SU-DHL-6 (cell line): ENCODE measurements around the gene PTPN14.

Experiments used
- H2AFZ ChIP-seq: fragments of 200-600 bp; sonication (generic); 2 replicates; pipeline ENCODE4 v1.6.1; 2014; ENCODE audit warnings: low read depth, mild to moderate bottlenecking, moderate library complexity, mixed read lengths, antibody characterized with exemption, low read length; ENCODE audit not compliant: severe bottlenecking
- H3F3A ChIP-seq: fragments of 200-600 bp; shearing (Covaris generic); 2 replicates; pipeline ENCODE4 v1.6.0; 2016; ENCODE audit warnings: antibody characterized with exemption, mild to moderate bottlenecking; ENCODE audit not compliant: insufficient read depth
- H3K27ac ChIP-seq: fragments of 200-600 bp; sonication (generic); 2 replicates; pipeline ENCODE4 v1.5.1; 2016; ENCODE audit warnings: low read depth, mild to moderate bottlenecking, low read length, moderate library complexity, mixed read lengths
- H3K27me3 ChIP-seq: fragments of 200-600 bp; sonication (generic), shearing (Covaris generic); 2 replicates; pipeline ENCODE4 v1.6.0; 2014; ENCODE audit warnings: mild to moderate bottlenecking, low read length
- H3K36me3 ChIP-seq: fragments of 200-600 bp; sonication (generic); 2 replicates; pipeline ENCODE4 v1.6.1; 2014; ENCODE audit warnings: mild to moderate bottlenecking, low read length, mixed read lengths
- H3K4me2 ChIP-seq: fragments of 300-600, 200-600 bp; shearing (Covaris generic), sonication (generic); 2 replicates; pipeline ENCODE4 v1.6.0; 2014; ENCODE audit warnings: low read length, low read depth, mild to moderate bottlenecking; ENCODE audit not compliant: poor library complexity, severe bottlenecking
- H3K4me3 ChIP-seq: fragments of 200-600 bp; sonication (generic); 2 replicates; pipeline ENCODE4 v1.5.1; 2014; ENCODE audit warnings: antibody characterized with exemption, low read length, mild to moderate bottlenecking, mixed read lengths; ENCODE audit not compliant: insufficient read depth, poor library complexity, severe bottlenecking
- H3K79me2 ChIP-seq: fragments of 200-600 bp; sonication (generic); 2 replicates; pipeline ENCODE4 v1.6.1; 2014; ENCODE audit warnings: mild to moderate bottlenecking, low read length, moderate library complexity; ENCODE audit not compliant: insufficient read depth
- H3K9ac ChIP-seq: fragments of 200-600 bp; sonication (generic); 2 replicates; pipeline ENCODE4 v1.7.0; 2014; ENCODE audit warnings: mild to moderate bottlenecking, low read length
- H3K9me2 ChIP-seq: fragments of 200-600 bp; sonication (generic); replicated peaks from 2 replicates; pipeline ENCODE4 v1.6.1; 2014; ENCODE audit warnings: low read length; ENCODE audit not compliant: insufficient read depth
- H3K9me3 ChIP-seq: fragments of 200-600 bp; sonication (generic); 2 replicates; pipeline ENCODE4 v1.6.1; 2014; ENCODE audit warnings: low read length, mixed read lengths; ENCODE audit not compliant: insufficient read depth
- H4K20me1 ChIP-seq: fragments of 200-600 bp; sonication (generic); 2 replicates; pipeline ENCODE4 v1.6.1; 2014; ENCODE audit warnings: low read depth, mild to moderate bottlenecking, antibody characterized with exemption, low read length, moderate library complexity, mixed read lengths
- CTCF ChIP-seq: fragments of 200-600 bp; sonication (generic); IDR thresholded peaks from one replicate; pipeline ENCODE4 v1.5.1; 2017; ENCODE audit warnings: antibody characterized with exemption, mild to moderate bottlenecking, low read length, moderate library complexity; ENCODE audit not compliant: insufficient read depth, poor library complexity, severe bottlenecking
- EZH2phosphoT487 ChIP-seq: fragments of 200-600 bp; sonication (generic), shearing (Covaris generic); conservative IDR thresholded peaks from 2 replicates; pipeline ENCODE4 v1.6.1; 2018; ENCODE audit warnings: mild to moderate bottlenecking, antibody characterized with exemption, low read length, moderate library complexity, mixed read lengths

PTPN14 gene

GRCh38 chr1:214546886-214547641, 4.3 kb downstream of the PTPN14 start:
- no peaks in the 10 kb centered on the region for H3F3A ChIP-seq
- H3K9me3 ChIP-seq: no peaks in the 10 kb centered on the region
- H3K9ac ChIP-seq: no peak overlapping the region
- H3K79me2 ChIP-seq: no peaks in the 10 kb centered on the region
- no peak overlapping the region for H3K4me2 ChIP-seq
- H3K36me3 ChIP-seq: no peaks in the 10 kb centered on the region
- no peaks in the 10 kb centered on the region for H4K20me1 ChIP-seq
- H3K4me3 ChIP-seq: no peak overlapping the region
- H3K27ac ChIP-seq: no peak overlapping the region
- H3K27me3 ChIP-seq: no peaks in the 10 kb centered on the region
- H2AFZ ChIP-seq: no peak overlapping the region
- TF ChIP-seq EZH2phosphoT487: no peak
- no peak for TF ChIP-seq CTCF
- no peaks in the 10 kb centered on the region for H3K9me2 ChIP-seq

- Histone ChIP-seq H3K4me2 (no peak overlapping the region), H3K27ac (no peak overlapping the region), H3K79me2 (no peaks in the 10 kb centered on the region)
These were observed 5.3 kb downstream of the PTPN14 start for GRCh38 chr1:214546084-214546483.

GRCh38 chr1:214545293-214545692, 6.1 kb downstream of the PTPN14 start:
- H3K79me2 ChIP-seq: no peaks in the 10 kb centered on the region
- H4K20me1 ChIP-seq: no peaks in the 10 kb centered on the region
- no peak overlapping the region for H3K9ac ChIP-seq
- H3K27ac ChIP-seq: no peak overlapping the region
- TF ChIP-seq CTCF (no peak), EZH2phosphoT487 (no peak)
- no peaks in the 10 kb centered on the region for H3F3A ChIP-seq
- H3K4me3 ChIP-seq: no peak overlapping the region
- no peaks in the 10 kb centered on the region for H3K27me3 ChIP-seq
- no peaks in the 10 kb centered on the region for H3K9me2 ChIP-seq
- H3K4me2 ChIP-seq: no peak overlapping the region
- no peaks in the 10 kb centered on the region for H3K36me3 ChIP-seq
- no peaks in the 10 kb centered on the region for H3K9me3 ChIP-seq
- H2AFZ ChIP-seq: no peak overlapping the region

More at GRCh38 chr1:214546084-214546483, 5.3 kb downstream of the PTPN14 start:
- Histone ChIP-seq H3K9me2 (no peaks in the 10 kb centered on the region), H2AFZ (no peak overlapping the region), H4K20me1 (no peaks in the 10 kb centered on the region), H3K4me3 (no peak overlapping the region), H3K9me3 (no peaks in the 10 kb centered on the region), H3K9ac (no peak overlapping the region), H3K27me3 (no peaks in the 10 kb centered on the region), H3F3A (no peaks in the 10 kb centered on the region), H3K36me3 (no peaks in the 10 kb centered on the region)
- no peak for TF ChIP-seq CTCF
- no peak for TF ChIP-seq EZH2phosphoT487
